Stimulated activated naive CD8-positive, alpha-beta T cell treated with anti-CD3 and anti-CD28 coated beads, Interleukin-15, Interleukin-2, amounts not matched to agents 100 ng/mL and 50 ng/mL, for 24 hours (primary cell): ENCODE measurements around the gene NKX6-1.

ENCODE experiments used
- H3K27ac Mint-ChIP-seq: one replicate; pipeline ENCODE4 v1.8.0; 2021; ENCODE audit warnings: mild to moderate bottlenecking, mixed read lengths
- H3K27me3 Mint-ChIP-seq: one replicate; pipeline ENCODE4 v1.8.0; 2021; ENCODE audit warnings: mixed read lengths
- H3K36me3 Mint-ChIP-seq: one replicate; pipeline ENCODE4 v1.8.0; 2021; ENCODE audit warnings: low read depth, mixed read lengths
- H3K4me1 Mint-ChIP-seq: one replicate; pipeline ENCODE4 v1.8.0; 2021; ENCODE audit warnings: low read depth, mixed read lengths
- H3K4me3 Mint-ChIP-seq: one replicate; pipeline ENCODE4 v1.8.0; 2021; ENCODE audit warnings: mild to moderate bottlenecking, mixed read lengths
- H3K9me3 Mint-ChIP-seq: one replicate; pipeline ENCODE4 v1.8.0; 2021; ENCODE audit warnings: mixed read lengths

Gene NKX6-1

GRCh38 chr4:84474107-84474506 lies 25.0 kb downstream of the NKX6-1 start:
- Mint-ChIP-seq H3K36me3 (no peaks in the 10 kb centered on the region), H3K4me3 (no peak overlapping the region), H3K4me1 (no peaks in the 10 kb centered on the region), H3K27ac (no peak overlapping the region), H3K9me3 (no peaks in the 10 kb centered on the region), H3K27me3 (peaks cover 41% of the 10 kb centered on the region)

DNA sequence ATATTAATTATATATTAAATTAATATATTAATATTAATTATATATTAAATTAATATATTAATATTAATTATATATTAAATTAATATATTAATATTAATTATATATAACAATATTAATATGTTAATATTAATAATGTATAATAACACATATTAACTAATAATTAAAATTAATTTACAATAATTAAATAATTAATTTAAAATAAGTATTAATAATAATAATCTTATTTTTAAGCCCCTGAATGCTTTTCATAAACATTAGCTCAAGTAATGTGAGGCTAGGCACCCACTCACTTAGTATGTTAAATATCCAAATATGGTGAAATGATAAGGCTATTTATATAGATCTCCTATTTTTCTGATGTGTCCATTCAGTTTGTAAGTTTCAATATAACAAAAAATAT lies 26.9 kb downstream of the NKX6-1 start:
- H3K4me3 Mint-ChIP-seq, result no peak overlapping the region
- H3K36me3 Mint-ChIP-seq, result no peaks in the 10 kb centered on the region
- H3K27me3 Mint-ChIP-seq, result peaks cover 30% of the 10 kb centered on the region

DNA sequence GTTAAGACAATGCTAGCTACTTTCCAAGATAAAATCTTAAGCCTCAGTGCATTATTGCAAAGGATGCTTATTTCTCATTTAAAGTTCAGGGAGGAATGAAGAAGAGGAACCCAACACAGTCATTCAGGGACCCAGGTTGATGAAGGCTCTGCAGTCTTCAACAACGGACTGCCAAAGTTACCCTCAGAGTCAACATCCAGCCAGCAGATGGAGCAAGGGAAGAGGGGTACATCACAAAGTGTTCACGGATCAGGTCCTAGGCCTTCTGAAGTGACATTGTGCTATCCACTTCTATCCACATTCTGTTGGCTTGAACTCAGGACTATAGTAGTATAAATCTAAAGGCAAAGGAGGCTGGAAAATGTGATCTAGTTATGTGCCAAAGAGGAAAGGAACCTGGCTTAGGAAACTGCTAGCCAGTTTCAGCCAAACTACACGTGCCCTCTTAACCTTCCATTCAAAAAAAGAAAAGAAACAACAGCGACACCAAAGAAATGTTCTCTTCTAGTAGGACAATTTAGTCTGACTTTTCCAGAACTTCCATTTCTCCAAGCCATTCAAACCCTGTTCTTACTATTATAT lies 28.8 kb downstream of the NKX6-1 start:
- H3K36me3 Mint-ChIP-seq, result no peaks in the 10 kb centered on the region
- H3K4me1 Mint-ChIP-seq, result no peaks in the 10 kb centered on the region
- H3K27ac Mint-ChIP-seq, result no peak overlapping the region
- H3K27me3 Mint-ChIP-seq, result peaks cover 23% of the 10 kb centered on the region
- H3K9me3 Mint-ChIP-seq, result no peaks in the 10 kb centered on the region
- no peak overlapping the region for H3K4me3 Mint-ChIP-seq

More for the DNA sequence above, 26.9 kb downstream of the NKX6-1 start:
- Mint-ChIP-seq H3K4me1 (no peaks in the 10 kb centered on the region), H3K27ac (no peak overlapping the region), H3K9me3 (no peaks in the 10 kb centered on the region)

- peaks cover 4% of the 10 kb centered on the region for H3K27me3 Mint-ChIP-seq
- H3K4me3 Mint-ChIP-seq, result no peak overlapping the region
- H3K9me3 Mint-ChIP-seq, result no peaks in the 10 kb centered on the region
Measured at GRCh38 chr4:84467601-84468000, 31.5 kb downstream of the NKX6-1 start.

GRCh38 chr4:84459783-84460182 lies 39.3 kb downstream of the NKX6-1 start:
- no peaks in the 10 kb centered on the region for H3K36me3 Mint-ChIP-seq
- no peak overlapping the region for H3K4me3 Mint-ChIP-seq
- H3K27me3 Mint-ChIP-seq, result peaks cover 21% of the 10 kb centered on the region
- no peaks in the 10 kb centered on the region for H3K4me1 Mint-ChIP-seq
- no peaks in the 10 kb centered on the region for H3K9me3 Mint-ChIP-seq
- H3K27ac Mint-ChIP-seq, result no peak overlapping the region

More at GRCh38 chr4:84467601-84468000, 31.5 kb downstream of the NKX6-1 start:
- H3K36me3 Mint-ChIP-seq, result no peaks in the 10 kb centered on the region
- H3K27ac Mint-ChIP-seq, result no peak overlapping the region
- H3K4me1 Mint-ChIP-seq, result no peaks in the 10 kb centered on the region

GRCh38 chr4:84456157-84456556 lies 42.9 kb downstream of the NKX6-1 start:
- H3K36me3 Mint-ChIP-seq, result no peaks in the 10 kb centered on the region
- H3K27me3 Mint-ChIP-seq, result peaks cover 24% of the 10 kb centered on the region
- H3K4me1 Mint-ChIP-seq, result no peaks in the 10 kb centered on the region
- H3K9me3 Mint-ChIP-seq, result no peaks in the 10 kb centered on the region
- no peak overlapping the region for H3K4me3 Mint-ChIP-seq
- no peak overlapping the region for H3K27ac Mint-ChIP-seq

GRCh38 chr4:84455697-84456096 lies 43.4 kb downstream of the NKX6-1 start:
- H3K4me3 Mint-ChIP-seq, result no peak overlapping the region
- H3K27me3 Mint-ChIP-seq, result peaks cover 22% of the 10 kb centered on the region
- H3K9me3 Mint-ChIP-seq, result no peaks in the 10 kb centered on the region
- H3K27ac Mint-ChIP-seq, result no peak overlapping the region
- no peaks in the 10 kb centered on the region for H3K36me3 Mint-ChIP-seq
- no peaks in the 10 kb centered on the region for H3K4me1 Mint-ChIP-seq

GRCh38 chr4:84451546-84451945 lies 47.5 kb downstream of the NKX6-1 start:
- Mint-ChIP-seq H3K36me3 (no peaks in the 10 kb centered on the region), H3K4me3 (no peak overlapping the region), H3K4me1 (no peaks in the 10 kb centered on the region), H3K9me3 (no peaks in the 10 kb centered on the region), H3K27ac (no peak overlapping the region), H3K27me3 (peaks cover 19% of the 10 kb centered on the region)

DNA sequence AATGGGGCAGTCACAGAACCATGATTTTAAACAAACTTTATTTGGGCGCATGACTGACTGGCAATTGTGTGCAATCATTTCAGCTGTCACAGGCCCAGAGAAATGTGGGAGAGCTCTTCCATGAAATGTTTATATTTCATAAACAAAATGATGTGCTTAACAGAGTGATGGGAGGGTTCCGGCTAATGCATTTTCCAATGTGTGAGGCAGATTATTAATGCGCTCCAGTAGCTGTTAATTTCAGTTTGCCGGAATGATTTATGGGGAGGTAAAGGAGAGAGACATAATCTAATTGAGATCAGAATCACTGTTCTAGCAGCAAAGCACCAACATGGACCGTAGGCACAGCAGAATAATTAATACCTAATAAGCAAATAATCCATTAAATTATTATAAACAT lies 55.6 kb downstream of the NKX6-1 start:
- H3K36me3 Mint-ChIP-seq, result no peaks in the 10 kb centered on the region
- no peaks in the 10 kb centered on the region for H3K4me1 Mint-ChIP-seq
- no peak overlapping the region for H3K4me3 Mint-ChIP-seq
- H3K27ac Mint-ChIP-seq, result no peak overlapping the region
- peaks cover 9% of the 10 kb centered on the region for H3K27me3 Mint-ChIP-seq
- no peaks in the 10 kb centered on the region for H3K9me3 Mint-ChIP-seq

DNA sequence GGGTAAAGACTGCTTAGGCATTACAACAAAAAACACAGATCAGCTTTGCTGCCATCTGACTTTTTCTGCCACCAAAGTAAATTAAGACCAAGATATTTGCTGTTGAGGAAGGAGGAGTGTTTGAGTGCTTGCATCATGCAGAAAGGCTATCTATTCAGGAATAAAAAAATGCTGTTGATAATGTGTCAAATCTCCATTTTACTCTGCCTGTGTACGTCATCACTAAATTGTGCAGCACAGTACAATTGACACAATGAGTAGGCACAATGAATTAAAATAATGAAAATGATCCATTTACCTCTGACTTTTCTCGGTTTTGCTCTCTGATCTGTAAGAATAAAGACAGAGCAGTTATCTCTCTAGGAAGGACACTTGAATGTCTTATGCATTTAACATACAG lies 56.3 kb downstream of the NKX6-1 start:
- H3K9me3 Mint-ChIP-seq, result no peaks in the 10 kb centered on the region
- H3K4me1 Mint-ChIP-seq, result no peaks in the 10 kb centered on the region
- no peak overlapping the region for H3K27ac Mint-ChIP-seq
- no peak overlapping the region for H3K4me3 Mint-ChIP-seq
- no peaks in the 10 kb centered on the region for H3K36me3 Mint-ChIP-seq
- peaks cover 16% of the 10 kb centered on the region for H3K27me3 Mint-ChIP-seq
